ENCODE data around the gene C19orf38. TPM values are rescaled to one million over a fixed set of nuclear protein-coding genes. Genes with fewer than 3 reads are reported as not detected.
A peak's percentile ranks its signal among the peaks of the same experiment; 100 is the strongest.
"Not testable (repeated sequence)": the region's sequence is repeated elsewhere in the genome, so short reads cannot be mapped to it uniquely, and the experiment has no call there.

The C19orf38 gene
- total and polyA plus RNA-seq, 2 of the 4 experiments (the other 2 are of a cell fraction) = 0.18 to 0.19 TPM

DNA sequence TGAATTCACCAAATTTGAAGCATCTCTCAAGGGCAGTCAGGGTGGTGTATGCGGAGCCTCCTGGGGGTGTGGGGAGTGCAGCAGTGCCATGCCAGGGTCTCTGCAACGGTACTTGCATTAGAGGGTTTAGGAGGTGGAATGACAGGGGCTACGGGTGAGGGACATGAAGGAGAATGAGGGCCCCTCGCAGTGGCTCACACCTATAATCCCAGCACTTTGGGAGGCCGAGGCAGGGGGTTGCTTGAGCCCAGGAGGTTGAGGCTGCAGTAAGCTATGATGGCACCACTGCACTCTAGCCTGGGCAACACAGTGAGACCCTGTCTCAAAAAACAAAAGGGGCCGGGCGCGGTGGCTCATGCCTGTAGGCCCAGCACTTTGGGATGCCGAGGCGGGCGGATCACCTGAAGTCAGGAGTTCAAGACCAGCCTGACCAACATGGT, 21.7 kb downstream of the C19orf38 start:
- H3K27me3 ChIP-seq (ENCODE audit: control insufficient read depth, insufficient read depth, low read length); in situ Hi-C loops (cut with MboI; ENCODE audit: low sequenced_read_pairs); H3K4me1 ChIP-seq (ENCODE audit: control insufficient read depth, insufficient read depth, low read length); H2BK15ac ChIP-seq (ENCODE audit: low read depth, low read length); H3K4me3 ChIP-seq (ENCODE audit: insufficient read depth, low read depth, low read length); H2BK120ac ChIP-seq (ENCODE audit: low read depth, low read length); H3K56ac ChIP-seq (ENCODE audit: extremely low read depth, insufficient read depth, low read length); H3K27ac ChIP-seq (ENCODE audit: insufficient read depth, low read length); ATAC-seq (ENCODE audit: low read depth); H2AFZ ChIP-seq (replicated peaks; ENCODE audit: low read length, poor library complexity); H2BK5ac ChIP-seq (ENCODE audit: low read depth, low read length, poor library complexity, severe bottlenecking); DNase-seq; H3K4me2 ChIP-seq (ENCODE audit: low read depth, low read length); H3K9ac ChIP-seq (ENCODE audit: low read depth, low read length); H4K5ac ChIP-seq (ENCODE audit: low read depth, low read length); POLR2A ChIA-PET (ENCODE audit: unreplicated experiment); H3K18ac ChIP-seq (ENCODE audit: low read depth, low read length); CTCF ChIA-PET; H3K4ac ChIP-seq (ENCODE audit: low read depth, low read length); H3K23ac ChIP-seq (ENCODE audit: low read depth, low read length); H3K36me3 ChIP-seq (ENCODE audit: control insufficient read depth, insufficient read depth, low read length); H2BK20ac ChIP-seq (ENCODE audit: low read depth, low read length); H3K9me3 ChIP-seq (ENCODE audit: control insufficient read depth, insufficient read depth, low read length); BruUV-seq (replicated peaks); H4K91ac ChIP-seq (ENCODE audit: insufficient read depth, low read depth, low read length); dilution Hi-C loops (cut with HindIII; ENCODE audit: low sequenced_read_pairs, unreplicated experiment); H3K9me1 ChIP-seq (ENCODE audit: insufficient read depth, low read length); H3K14ac ChIP-seq (replicated peaks; ENCODE audit: low read depth, low read length): not testable (repeated sequence)
- Histone ChIP-seq H3K79me1 (ENCODE audit: low read depth in 1 of 2, low read length in 2 of 2) (peaks cover 13 to 29% of the 10 kb centered on the region in 2 experiments), H2AK5ac (ENCODE audit: low read depth, low read length) (peak overlapping the region; percentile 29; the same call in 1 of the 2 replicates), H4K20me1 (ENCODE audit: insufficient read depth, low read length) (peaks cover 16% of the 10 kb centered on the region; the same call in 1 of the 2 replicates), H4K8ac (ENCODE audit: low read depth in 2 of 2, low read length in 2 of 2) (peak overlapping the region in 1 of 2 experiments; percentile 38; a peak in 2 of 4 replicates), H2AK9ac (replicated peaks; ENCODE audit: low read depth, low read length, poor library complexity) (peak overlapping the region; percentile 91)
- intact Hi-C loops (cut with micrococcal nuclease) = loop anchor here (5.0 kb wide), 1 partner anchor 57 kb away; the partner anchor contains the start of genes TIMM29 and YIPF2
- WGBS, 2 experiments (ENCODE audit: extremely low coverage in 2 of 2, insufficient read length in 1 of 2) = 96% methylated on average over 7 of the region's 11 CpGs; no CpG with 5 or more reads in 1 of the 2 experiments

Measured in IMR-90 (cell line).